GM12865 (cell line): Measurements from ENCODE around the gene CRISPLD2.

ENCODE experiments used
- DNase-seq: peaks from one replicate; pipeline ENCODE4 v3.0.0; 2010; ENCODE audit warnings: low read depth
- H3K4me3 ChIP-seq: 2 replicates; pipeline ENCODE4 v1.5.1; 2011; ENCODE audit warnings: mild to moderate bottlenecking, low read depth, low read length, control low read depth
- CTCF ChIP-seq: IDR thresholded peaks from 2 replicates; pipeline ENCODE4 v1.5.1; 2011; ENCODE audit warnings: low read length, control low read depth, low read depth, inconsistent platforms; ENCODE audit not compliant: insufficient read depth; ENCODE audit errors: missing control alignments

CRISPLD2 gene

GRCh38 chr16:84918006-84918909 is 98.5 kb downstream of the CRISPLD2 start:
- no peak for DNase-seq
- TF ChIP-seq CTCF = no peak
- no peak overlapping the region for H3K4me3 ChIP-seq

GRCh38 chr16:84919269-84919668 is 99.5 kb downstream of the CRISPLD2 start:
- no peak overlapping the region for H3K4me3 ChIP-seq
- no peak for TF ChIP-seq CTCF
- DNase-seq = no peak

GRCh38 chr16:84919708-84920107 is 99.9 kb downstream of the CRISPLD2 start:
- no peak for TF ChIP-seq CTCF
- no peak for DNase-seq
- H3K4me3 ChIP-seq = no peak overlapping the region

- DNase-seq = no peak
- no peak for TF ChIP-seq CTCF
- no peak overlapping the region for H3K4me3 ChIP-seq
Measured at GRCh38 chr16:84920333-84920732, 100.5 kb downstream of the CRISPLD2 start.

- TF ChIP-seq CTCF = no peak
- DNase-seq = no peak
- no peak overlapping the region for H3K4me3 ChIP-seq
Measured at GRCh38 chr16:84922351-84923120, 102.8 kb downstream of the CRISPLD2 start.

- no peak for TF ChIP-seq CTCF
- no peak for DNase-seq
- H3K4me3 ChIP-seq = no peak overlapping the region
Measured at GRCh38 chr16:84924331-84925091, 104.7 kb downstream of the CRISPLD2 start.
